ENCODE measurements around the gene CREBBP.
"Not testable (repeated sequence)": the region's sequence is repeated elsewhere in the genome, so short reads cannot be mapped to it uniquely, and the experiment has no call there.

CREBBP gene

GRCh38 chr16:3880623-3881498 lies at the start of gene CREBBP:
TSS of gene CREBBP (minus strand) at chr16:3880713. CDS start at chr16:3879916, 797 bp downstream.
- peak; percentile 88 for DNase-seq

DNA sequence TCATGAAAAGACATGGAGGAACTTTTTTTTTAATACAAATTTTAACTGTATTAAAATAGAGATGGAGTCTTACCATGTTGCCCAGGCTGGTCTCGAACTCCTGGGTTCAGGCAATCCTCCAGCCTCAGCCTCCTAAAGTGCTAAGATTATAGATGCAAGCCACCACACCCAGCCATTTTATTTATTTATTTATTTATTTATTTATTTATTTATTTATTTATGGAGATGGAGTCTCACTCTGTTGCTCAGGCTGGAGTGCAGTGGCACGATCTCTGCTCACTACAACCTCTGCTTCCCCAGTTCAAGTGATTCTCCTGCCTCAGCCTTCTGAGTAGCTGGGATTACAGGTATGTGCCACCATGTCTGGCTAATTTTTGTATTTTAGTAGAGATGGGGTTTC lies 46.6 kb upstream of the CREBBP start:
- DNase-seq, result not testable (repeated sequence)

GRCh38 chr16:3924763-3925162 lies 44.2 kb upstream of the CREBBP start:
- DNase-seq, result no peak

DNA sequence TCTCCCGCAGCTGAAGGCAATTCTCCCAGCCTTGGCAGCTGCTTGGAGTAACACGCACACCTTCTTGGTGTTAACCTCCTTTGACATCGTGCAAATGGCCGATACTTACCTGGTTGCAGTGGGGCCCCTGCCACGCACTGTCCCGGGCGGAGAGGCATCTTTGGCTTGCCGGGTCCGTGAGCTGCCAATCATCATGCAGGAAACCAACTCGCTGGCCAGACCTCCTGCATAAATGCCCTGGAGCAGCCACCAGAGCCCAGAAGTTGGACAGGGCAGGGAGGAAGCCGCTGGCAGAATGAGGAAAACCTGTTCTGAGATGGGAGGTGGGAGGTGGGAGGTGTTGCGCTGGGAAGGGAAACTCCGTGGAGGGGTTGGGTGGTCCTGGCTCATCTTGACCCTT lies 41.7 kb upstream of the CREBBP start:
- no peak for DNase-seq

DNA sequence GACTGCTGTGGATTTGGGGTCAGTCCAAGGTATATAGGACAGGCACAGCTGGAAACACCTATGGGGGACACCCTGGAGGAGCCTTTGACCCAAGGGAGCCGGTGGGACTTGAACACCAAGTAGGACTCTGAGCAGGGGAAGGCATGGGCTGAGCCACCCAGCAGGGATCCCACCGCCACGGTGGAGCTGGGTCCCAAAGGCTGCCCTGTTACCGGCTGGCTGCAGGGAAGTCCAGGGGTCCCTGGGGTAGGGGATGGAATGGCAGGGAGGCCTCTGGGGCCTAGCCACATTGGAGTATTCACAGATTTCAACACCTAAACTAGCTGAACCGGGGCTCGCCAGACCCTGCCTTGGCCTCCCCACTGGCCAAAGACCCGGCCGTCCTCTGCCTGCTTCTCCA lies 39.7 kb upstream of the CREBBP start:
- no peak for DNase-seq

DNA sequence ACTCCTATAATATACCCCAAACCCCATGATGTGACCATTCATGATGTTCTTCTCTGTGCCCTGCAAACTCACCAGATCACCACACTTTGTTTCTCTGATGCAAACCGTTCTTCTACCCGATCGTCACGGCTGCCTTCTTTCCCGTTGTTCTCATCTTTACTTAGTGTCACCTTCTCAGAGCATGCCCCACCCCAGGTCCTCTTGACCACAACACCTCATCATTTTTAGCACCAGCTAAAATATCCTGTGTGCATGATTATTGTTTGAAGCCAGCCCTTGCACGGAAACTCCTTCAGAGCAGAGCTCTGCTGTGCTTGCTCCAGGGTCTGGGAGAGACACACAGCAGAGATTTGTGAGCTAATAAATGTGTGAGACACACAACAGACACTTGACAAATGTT lies 38.9 kb upstream of the CREBBP start:
- no peak for DNase-seq

DNA sequence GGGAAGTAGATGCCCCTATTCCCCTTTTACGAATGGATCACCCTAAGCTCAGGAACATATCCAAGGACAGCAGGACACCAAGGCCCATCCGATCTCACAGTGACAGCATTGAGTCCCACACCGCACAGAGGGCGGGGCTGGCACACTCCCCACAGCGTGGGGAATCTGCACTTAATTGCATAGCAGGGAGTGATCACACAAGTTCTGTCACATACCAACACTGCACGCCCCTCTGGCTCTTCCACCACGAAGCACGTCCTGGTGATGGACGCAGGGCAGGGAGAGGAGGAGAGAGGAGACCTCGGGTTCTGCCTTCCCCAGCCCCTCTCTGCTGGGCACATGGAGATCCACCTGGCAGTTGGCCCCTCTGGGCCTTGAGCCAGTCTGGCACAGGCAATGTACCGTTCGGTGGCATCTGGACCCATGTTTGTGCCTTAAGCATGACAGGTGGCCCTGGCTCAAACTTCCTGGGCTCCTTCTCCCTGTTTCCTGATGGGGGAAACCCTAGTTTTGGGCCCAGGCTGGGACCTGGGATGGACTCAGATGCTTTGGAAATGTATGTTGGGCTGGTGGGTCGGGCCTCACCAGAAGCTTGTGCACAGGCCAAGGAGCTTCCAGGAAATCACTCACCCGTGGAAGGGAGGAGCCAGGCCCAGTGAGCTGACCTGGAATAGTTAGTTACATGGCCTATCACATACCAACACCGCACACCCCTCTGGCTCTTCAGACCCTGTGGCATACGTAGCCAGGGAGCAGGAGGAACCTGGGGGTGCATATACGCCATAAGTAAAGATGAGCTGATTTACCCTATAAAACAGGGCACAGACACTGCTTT lies 35.1 kb upstream of the CREBBP start:
- no peak for DNase-seq

DNA sequence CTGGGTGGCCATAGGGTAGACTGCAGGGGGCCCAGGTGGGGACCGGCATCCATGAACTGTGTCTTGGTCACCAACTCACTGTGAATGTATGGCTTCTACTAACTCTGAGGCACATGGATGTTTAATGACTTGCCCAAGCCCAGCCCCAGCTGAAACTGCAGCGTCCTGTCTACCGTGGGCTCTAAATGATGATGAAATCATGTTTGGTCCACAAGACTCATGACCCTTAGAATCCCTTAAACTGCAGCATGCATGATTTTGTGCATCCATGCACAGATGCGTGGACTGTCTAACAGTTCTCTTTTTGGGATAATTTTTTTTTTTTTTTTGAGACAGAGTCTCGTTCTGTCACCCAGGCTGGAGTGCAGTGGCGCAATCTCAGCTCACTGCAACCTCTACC lies 32.4 kb upstream of the CREBBP start:
- DNase-seq, result no peak

- DNase-seq, result no peak
Measured at GRCh38 chr16:3912373-3912772, 31.9 kb upstream of the CREBBP start.

DNA sequence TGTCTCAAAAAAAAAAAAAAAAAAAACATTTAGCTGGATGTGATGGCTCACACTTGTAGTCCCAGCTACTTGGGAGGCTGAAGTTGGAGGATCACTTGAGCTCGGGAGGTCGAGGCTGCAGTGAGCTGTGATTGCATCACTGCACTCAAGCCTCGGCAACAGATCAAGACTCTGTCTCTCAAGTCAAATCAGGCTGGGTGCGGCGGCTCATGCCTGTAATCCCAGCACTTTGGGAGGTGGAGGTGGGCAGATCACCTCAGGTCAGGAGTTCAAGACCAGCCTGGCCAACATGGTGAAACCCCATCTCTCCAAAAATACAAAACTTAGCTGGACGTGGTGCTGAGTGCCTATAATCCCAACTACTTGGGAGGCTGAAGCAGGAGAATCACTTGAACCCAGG lies 31.2 kb upstream of the CREBBP start:
- DNase-seq, result not testable (repeated sequence)

DNA sequence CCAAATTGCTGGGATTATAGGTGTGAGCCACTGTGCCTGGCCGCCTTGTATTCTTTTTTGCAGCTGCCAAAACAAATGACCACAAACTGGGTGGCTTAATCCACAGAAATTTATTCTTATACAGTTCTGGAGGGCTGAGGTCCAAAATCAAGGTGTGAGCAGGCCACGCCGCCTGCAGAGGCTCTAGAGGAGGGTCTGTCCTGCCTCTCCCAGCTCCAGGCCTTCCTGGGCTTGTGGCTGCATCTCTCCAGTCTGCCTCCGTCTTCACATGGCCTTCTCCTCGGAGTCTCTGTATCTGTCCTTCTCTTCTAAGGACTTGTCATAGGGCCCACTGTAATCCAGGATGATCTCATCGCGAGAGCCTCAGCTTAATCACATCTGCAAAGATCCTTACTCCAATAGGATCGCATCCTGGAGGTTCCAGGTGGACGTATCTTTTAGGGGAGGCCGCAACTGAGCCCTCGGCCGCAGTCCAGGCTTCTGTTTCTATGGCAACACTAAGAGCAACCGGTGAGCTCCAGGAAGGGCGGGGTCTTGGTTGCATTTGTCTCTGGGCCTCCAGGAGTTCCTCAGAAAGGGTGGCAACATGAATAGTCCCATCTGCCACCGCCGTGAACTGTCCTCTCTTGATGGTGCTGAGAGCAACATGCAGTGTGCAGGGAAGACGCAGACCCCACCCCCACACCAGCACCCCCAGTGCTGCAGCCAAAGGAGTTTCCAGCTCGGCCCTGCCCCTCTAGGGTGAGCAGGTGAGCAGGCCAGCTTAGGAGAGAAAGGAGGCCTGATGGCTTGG lies 29.5 kb upstream of the CREBBP start:
- no peak for DNase-seq

- no peak for DNase-seq
Measured at GRCh38 chr16:3908951-3909437, 28.5 kb upstream of the CREBBP start.

DNA sequence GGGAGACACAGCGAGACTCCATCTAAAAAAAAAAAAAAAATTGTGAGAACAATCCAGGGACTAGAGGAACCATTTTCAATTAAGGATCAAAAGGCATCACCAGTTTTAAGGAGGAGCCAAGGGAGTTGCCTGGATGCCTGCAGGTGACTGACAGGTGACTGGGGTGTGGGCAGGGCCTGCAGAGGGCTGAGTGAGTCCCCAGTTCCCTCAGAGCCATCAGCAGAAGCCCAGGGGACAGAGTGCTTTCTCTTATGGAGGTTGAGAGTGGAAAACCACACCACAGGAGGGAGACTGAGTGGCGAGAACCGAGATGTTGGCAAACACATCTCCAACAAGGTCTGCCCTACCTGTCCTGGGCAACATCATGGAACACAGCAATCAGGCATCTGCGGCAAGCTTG lies 27.1 kb upstream of the CREBBP start:
- DNase-seq, result no peak

DNA sequence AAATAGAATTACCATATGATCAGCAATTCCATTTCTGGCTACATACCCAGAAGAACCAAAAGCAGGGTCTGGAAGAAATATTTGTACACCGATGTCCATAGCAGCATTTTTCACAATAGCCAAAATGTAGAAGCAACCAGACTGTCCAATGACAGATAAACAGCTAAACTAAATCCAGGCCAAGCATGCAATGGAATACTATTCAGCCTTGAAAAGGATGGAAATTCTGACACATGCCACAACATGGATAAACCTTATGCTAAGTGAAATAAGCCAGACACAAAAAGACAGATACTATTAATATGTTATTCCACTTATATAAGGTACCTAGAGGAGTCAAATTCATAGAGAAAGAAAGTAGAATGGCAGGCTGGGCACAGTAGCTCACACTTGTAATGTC lies 25.9 kb upstream of the CREBBP start:
- no peak for DNase-seq

- no peak for DNase-seq
Measured at GRCh38 chr16:3904875-3905274, 24.4 kb upstream of the CREBBP start.

GRCh38 chr16:3890091-3890490 lies 9.6 kb upstream of the CREBBP start:
- DNase-seq, result no peak

DNA sequence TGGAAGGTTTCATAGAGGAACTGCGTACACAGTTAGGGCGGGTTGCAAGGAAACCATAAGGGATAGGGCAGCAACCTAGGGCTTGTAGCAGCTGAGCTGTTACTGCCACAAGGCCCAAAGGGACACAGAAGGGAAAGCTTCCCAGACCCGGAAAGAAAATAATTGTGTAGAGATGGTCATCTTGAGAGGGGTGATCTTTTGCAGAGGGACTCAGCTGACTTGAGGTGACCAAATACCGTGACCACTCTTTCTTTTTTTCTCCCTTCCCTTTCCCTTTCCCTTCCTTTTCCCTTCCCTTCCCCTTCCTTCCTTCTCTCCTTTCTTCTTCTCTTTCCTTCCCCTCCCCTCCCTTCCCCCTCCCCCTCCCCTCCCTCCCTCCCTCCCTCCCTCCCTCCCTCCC lies 8.5 kb upstream of the CREBBP start:
- no peak for DNase-seq

DNA sequence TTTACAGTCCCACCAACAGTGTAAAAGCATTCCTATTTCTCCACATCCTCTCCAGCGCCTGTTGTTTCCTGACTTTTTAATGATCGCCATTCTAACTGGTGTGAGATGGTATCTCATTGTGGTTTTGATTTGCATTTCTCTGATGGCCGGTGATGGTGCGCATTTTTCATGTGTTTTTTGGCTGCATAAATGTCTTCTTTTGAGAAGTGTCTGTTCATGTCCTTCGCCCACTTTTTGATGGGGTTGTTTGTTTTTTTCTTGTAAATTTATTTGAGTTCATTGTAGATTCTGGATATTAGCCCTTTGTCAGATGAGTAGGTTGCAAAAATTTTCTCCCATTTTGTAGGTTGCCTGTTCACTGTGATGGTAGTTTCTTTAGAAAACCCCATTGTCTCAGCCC lies 5.5 kb upstream of the CREBBP start:
- DNase-seq, result not testable (repeated sequence)

GRCh38 chr16:3884398-3884797 lies 3.9 kb upstream of the CREBBP start:
- DNase-seq, result no peak

DNA sequence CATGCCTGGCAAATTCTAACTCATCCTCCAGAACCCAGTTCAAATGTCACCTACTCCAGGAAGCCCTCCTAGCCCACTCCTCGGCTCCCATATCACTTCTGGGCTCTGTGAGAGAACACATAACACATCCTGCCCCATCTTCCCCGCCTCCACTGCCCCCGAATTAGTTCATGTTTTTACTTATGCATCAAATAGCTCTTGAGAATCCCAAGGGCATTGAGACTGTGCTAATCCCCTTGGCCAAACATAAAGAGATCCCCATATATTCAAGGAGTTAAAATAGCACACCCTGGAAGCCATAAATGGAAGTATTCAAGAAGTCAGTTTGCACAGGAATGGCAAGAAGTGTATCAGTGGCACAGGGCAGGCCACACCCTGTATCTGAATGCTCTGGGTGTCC lies 2.0 kb upstream of the CREBBP start:
- DNase-seq, result no peak

- no peak for DNase-seq
Measured at GRCh38 chr16:3881499-3881990, 1.0 kb upstream of the CREBBP start.

GRCh38 chr16:3879887-3880564 lies 487 bp downstream of the CREBBP start:
- DNase-seq, result peak; percentile 74
